SK-N-SH (cell line): Measurements from ENCODE around the gene INTS6. TPM values are rescaled to one million over a fixed set of nuclear protein-coding genes. Genes with fewer than 3 reads are reported as not detected.

Source experiments
- CTCF ChIA-PET: fragments of 300-600, 350-600 bp; formaldehyde crosslinking; extraction: SDS; loops from one replicate; lab custom pipeline; 2021; lab: Yijun Ruan, JAX
- POLR2A ChIA-PET: fragments of 350-600 bp; sonication (Branson Sonifier 250); formaldehyde crosslinking; extraction: SDS; loops from one replicate; lab custom pipeline; 2020; ENCODE audit warnings: antibody characterized with exemption, inconsistent platforms; lab: Yijun Ruan, JAX
- DNase-seq: peaks from one replicate; pipeline ENCODE4 v3.0.0; 2012
- H2AFZ ChIP-seq: fragments of 200-600 bp; sonication (generic); 2 replicates; pipeline ENCODE4 v1.8.1; 2016; ENCODE audit warnings: antibody characterized with exemption, mild to moderate bottlenecking, low read depth
- H3F3A ChIP-seq: fragments of 200-600 bp; sonication (generic); replicated peaks from 2 replicates; pipeline ENCODE3; 2016; ENCODE audit warnings: antibody characterized with exemption, mild to moderate bottlenecking; ENCODE audit not compliant: insufficient read depth
- H3K27ac ChIP-seq, 2 experiments: fragments of 200-500 bp in 1 of 2; fragments of 200-600 bp in 1 of 2; sonication (Bioruptor generic) in 1 of 2; sonication (generic), shearing (Covaris generic) in 1 of 2; 2 replicates each; pipeline versions ENCODE4 v1.5.1 to v1.6.1; 2014 to 2016; ENCODE audit warnings: low read depth in 2 of 2, inconsistent platforms in 1 of 2, low read length in 1 of 2, mild to moderate bottlenecking in 1 of 2, mixed read lengths in 1 of 2
- H3K27me3 ChIP-seq: fragments of 200-600 bp; sonication (generic), shearing (Covaris generic); 2 replicates; pipeline ENCODE4 v1.6.1; 2016; ENCODE audit warnings: mixed run types; ENCODE audit not compliant: insufficient read depth
- H3K36me3 ChIP-seq, 2 experiments: fragments of 200-500 bp in 1 of 2; fragments of 200-600 bp in 1 of 2; sonication (Bioruptor generic) in 1 of 2; sonication (generic) in 1 of 2; replicated peaks in 1 of 2; 2 replicates each; pipeline versions ENCODE3 to v1.5.1; 2014 to 2016; ENCODE audit warnings: low read length in 1 of 2, mild to moderate bottlenecking in 1 of 2; ENCODE audit not compliant: insufficient read depth in 2 of 2, control insufficient read depth in 1 of 2
- H3K4me1 ChIP-seq, 2 experiments: fragments of 200-500 bp in 1 of 2; fragments of 200-600 bp in 1 of 2; sonication (Bioruptor generic) in 1 of 2; sonication (generic), shearing (Covaris generic) in 1 of 2; 2 replicates each; pipeline versions ENCODE4 v1.5.1 to v1.6.1; 2014 to 2016; ENCODE audit warnings: low read depth in 1 of 2, low read length in 1 of 2, mixed run types in 1 of 2; ENCODE audit not compliant: insufficient read depth in 2 of 2, control insufficient read depth in 1 of 2
- H3K4me2 ChIP-seq: fragments of 200-600 bp; sonication (generic), shearing (Covaris generic); 2 replicates; pipeline ENCODE4 v1.6.1; 2017; ENCODE audit warnings: mixed run types
- H3K4me3 ChIP-seq, 2 experiments: fragments of 200-500 bp in 1 of 2; fragments of 200-600 bp in 1 of 2; sonication (Bioruptor generic) in 1 of 2; sonication (generic), shearing (Covaris generic) in 1 of 2; 2 replicates each; pipeline versions ENCODE4 v1.5.1 to v1.8.1; 2014 to 2016; ENCODE audit warnings: low read depth in 2 of 2, inconsistent platforms in 1 of 2, low read length in 1 of 2, mild to moderate bottlenecking in 1 of 2, mixed read lengths in 1 of 2, moderate library complexity in 1 of 2
- H3K79me2 ChIP-seq: fragments of 200-600 bp; sonication (generic); 2 replicates; pipeline ENCODE4 v1.8.1; 2017; ENCODE audit warnings: mild to moderate bottlenecking; ENCODE audit not compliant: insufficient read depth
- H3K9ac ChIP-seq: fragments of 200-600 bp; sonication (generic); 2 replicates; pipeline ENCODE4 v1.6.1; 2017; ENCODE audit warnings: mixed run types
- H3K9me2 ChIP-seq: fragments of 200-600 bp; sonication (generic); 2 replicates; pipeline ENCODE4 v1.6.1; 2017; ENCODE audit warnings: mixed run types
- H3K9me3 ChIP-seq: fragments of 200-600 bp; sonication (generic); 2 replicates; pipeline ENCODE4 v1.6.1; 2017; ENCODE audit warnings: mixed run types, mild to moderate bottlenecking, moderate library complexity
- H4K20me1 ChIP-seq: fragments of 200-600 bp; sonication (generic); 2 replicates; pipeline ENCODE4 v1.6.1; 2017; ENCODE audit warnings: mild to moderate bottlenecking, mixed run types; ENCODE audit not compliant: insufficient read depth
- ELF1 ChIP-seq: IDR thresholded peaks from 2 replicates; pipeline ENCODE4 v1.4.0; 2012
- EZH2phosphoT487 ChIP-seq: fragments of 200-600 bp; sonication (generic); IDR thresholded peaks from 2 replicates; pipeline ENCODE4 v1.6.1; 2017; ENCODE audit warnings: low read depth, mixed run types, mild to moderate bottlenecking, antibody characterized with exemption, moderate library complexity, borderline replicate concordance
- FOSL2 ChIP-seq: IDR thresholded peaks from 2 replicates; pipeline ENCODE4 v1.4.0; 2012; ENCODE audit warnings: low read depth, mild to moderate bottlenecking, moderate library complexity, borderline replicate concordance
- GABPA ChIP-seq: IDR thresholded peaks from 2 replicates; pipeline ENCODE4 v1.4.0; 2012; ENCODE audit warnings: low read depth, mild to moderate bottlenecking
- GATA2 ChIP-seq: sonication (generic); formaldehyde crosslinking; IDR thresholded peaks from 2 replicates; pipeline ENCODE4 v1.5.0; 2020; ENCODE audit warnings: mild to moderate bottlenecking, missing genetic modification reagents
- JUND ChIP-seq: IDR thresholded peaks from 2 replicates; pipeline ENCODE4 v1.4.0; 2012
- MEF2A ChIP-seq: IDR thresholded peaks from 2 replicates; pipeline ENCODE4 v1.4.0; 2012; ENCODE audit warnings: low read depth, borderline replicate concordance
- MXI1 ChIP-seq: IDR thresholded peaks from 2 replicates; pipeline ENCODE4 v1.6.1; 2012; ENCODE audit warnings: mild to moderate bottlenecking, low read depth, low read length, improper control_type of control experiment
- NFIC ChIP-seq: IDR thresholded peaks from 2 replicates; pipeline ENCODE4 v1.4.0; 2012; ENCODE audit warnings: borderline replicate concordance
- NRF1 ChIP-seq: IDR thresholded peaks from 2 replicates; pipeline ENCODE4 v1.6.1; 2012; ENCODE audit warnings: low read depth, mild to moderate bottlenecking, low read length
- SMC3 ChIP-seq: IDR thresholded peaks from 2 replicates; pipeline ENCODE4 v1.6.1; 2012; ENCODE audit warnings: low read depth, low read length, improper control_type of control experiment
- TCF12 ChIP-seq: IDR thresholded peaks from 2 replicates; pipeline ENCODE4 v1.4.0; 2012
- TEAD4 ChIP-seq: IDR thresholded peaks from 2 replicates; pipeline ENCODE4 v1.4.0; 2012; ENCODE audit warnings: mild to moderate bottlenecking, borderline replicate concordance; ENCODE audit not compliant: insufficient read depth
- WGBS: methylation state at CpG from one replicate; pipeline ENCODE4 v1.1.6; 2017; ENCODE audit warnings: low lambda C conversion rate; 5-methylcytosine and 5-hydroxymethylcytosine counted together
- polyA plus RNA-seq, 3 experiments: library from polyadenylated mRNA; depleted of rRNA; stranded (reverse); fragments of >200 nt; gene quantifications; 2 replicates each; pipeline ENCODE4 v1.2.3, GENCODE V29; 2012
- TF ChIP-seq, protein P1 (sequence below): IDR thresholded peaks from 2 replicates; pipeline ENCODE4 v1.4.0; 2012; ENCODE audit warnings: low read depth
- TF ChIP-seq, protein P2 (sequence below): fragments of 150-350 bp; IDR thresholded peaks from 2 replicates; pipeline ENCODE4 v1.6.1; 2016; ENCODE audit warnings: mild to moderate bottlenecking, low read depth, low read length
- TF ChIP-seq, protein P3 (sequence below): fragments of 150-350 bp; IDR thresholded peaks from 2 replicates; pipeline ENCODE4 v1.6.1; 2017; ENCODE audit warnings: antibody characterized with exemption, low read length, low read depth, borderline replicate concordance
- TF ChIP-seq, protein P4 (sequence below): IDR thresholded peaks from 2 replicates; pipeline ENCODE4 v1.4.0; 2012; ENCODE audit warnings: low read depth, borderline replicate concordance

INTS6 gene
- polyA plus RNA-seq, 1 of the 3 experiments (the other 2 are of a cell fraction): 7.7 TPM

DNA sequence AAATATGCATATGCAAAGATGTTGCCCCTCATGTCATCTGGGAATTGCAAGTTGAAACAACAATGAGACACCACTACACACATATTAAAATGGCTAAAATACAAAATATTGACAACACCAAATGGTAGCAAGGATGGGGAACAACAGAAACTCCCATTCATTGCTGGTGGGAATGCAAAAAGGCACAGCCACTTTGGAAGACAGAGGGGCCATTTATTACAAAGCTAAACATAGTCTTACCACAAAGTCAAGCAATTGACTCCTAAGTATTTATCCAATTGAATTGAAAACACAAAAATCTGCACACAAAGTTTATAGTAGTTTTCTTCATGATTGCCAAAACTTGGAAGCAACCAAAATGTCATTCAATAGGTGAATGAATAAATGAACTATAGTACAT, 119.4 kb downstream of the INTS6 start (continued):
- TF ChIP-seq MXI1: no peak
- no peak for TF ChIP-seq SMC3

DNA sequence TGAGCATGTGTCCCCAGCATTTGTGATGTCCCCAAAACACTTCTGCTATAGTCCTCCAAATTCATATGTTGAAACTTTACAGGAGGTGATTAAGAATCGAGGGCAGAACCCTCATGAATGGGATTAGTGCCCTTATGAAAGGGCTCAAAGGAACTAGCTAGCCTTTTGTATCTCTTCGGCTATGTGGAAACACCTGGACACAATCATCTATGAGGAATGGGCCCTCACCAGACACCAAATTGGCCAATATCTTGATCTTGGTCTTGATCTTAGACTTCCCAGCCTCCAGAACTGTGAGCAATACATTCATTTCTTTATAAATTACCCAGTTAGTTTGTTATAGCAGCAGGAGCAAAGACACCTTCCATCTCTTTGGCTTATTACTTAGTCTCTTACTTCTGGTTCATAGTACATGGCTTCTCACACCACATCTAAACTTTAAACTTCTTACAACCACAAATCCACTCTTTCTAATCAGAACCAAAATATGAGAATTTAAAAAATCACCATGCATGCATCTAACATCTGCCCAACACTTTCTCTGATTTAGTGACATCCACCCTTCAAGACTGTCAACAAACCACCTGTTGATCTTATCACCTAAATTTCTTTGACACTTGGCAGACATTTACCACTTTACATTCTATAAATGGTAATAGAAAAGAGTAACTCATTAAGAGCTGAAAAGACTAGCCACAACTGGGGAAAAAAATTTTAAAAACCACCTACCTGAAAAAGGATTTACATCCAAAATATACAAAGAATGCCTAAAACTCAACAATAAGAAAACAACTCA, 120.1 kb downstream of the INTS6 start:
- Histone ChIP-seq H3K27me3 (no peaks in the 10 kb centered on the region), H2AFZ (no peak overlapping the region), H3K27ac (no peak overlapping the region), H3K4me2 (no peak overlapping the region), H3K9me3 (no peaks in the 10 kb centered on the region), H3K79me2 (no peaks in the 10 kb centered on the region), H3K4me1 (peaks cover 0 to 4% of the 10 kb centered on the region in 2 experiments; a peak in 1 of 4 replicates), H3F3A (no peaks in the 10 kb centered on the region), H3K4me3 (no peak overlapping the region), H3K9ac (no peak overlapping the region), H4K20me1 (no peaks in the 10 kb centered on the region), H3K36me3 (no peaks in the 10 kb centered on the region), H3K9me2 (no peaks in the 10 kb centered on the region)
- TF ChIP-seq NRF1: no peak
- TF ChIP-seq ELF1: no peak
- TF ChIP-seq, protein P1, sequence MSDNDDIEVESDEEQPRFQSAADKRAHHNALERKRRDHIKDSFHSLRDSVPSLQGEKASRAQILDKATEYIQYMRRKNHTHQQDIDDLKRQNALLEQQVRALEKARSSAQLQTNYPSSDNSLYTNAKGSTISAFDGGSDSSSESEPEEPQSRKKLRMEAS: no peak
- TF ChIP-seq TCF12: no peak
- TF ChIP-seq, protein P2, sequence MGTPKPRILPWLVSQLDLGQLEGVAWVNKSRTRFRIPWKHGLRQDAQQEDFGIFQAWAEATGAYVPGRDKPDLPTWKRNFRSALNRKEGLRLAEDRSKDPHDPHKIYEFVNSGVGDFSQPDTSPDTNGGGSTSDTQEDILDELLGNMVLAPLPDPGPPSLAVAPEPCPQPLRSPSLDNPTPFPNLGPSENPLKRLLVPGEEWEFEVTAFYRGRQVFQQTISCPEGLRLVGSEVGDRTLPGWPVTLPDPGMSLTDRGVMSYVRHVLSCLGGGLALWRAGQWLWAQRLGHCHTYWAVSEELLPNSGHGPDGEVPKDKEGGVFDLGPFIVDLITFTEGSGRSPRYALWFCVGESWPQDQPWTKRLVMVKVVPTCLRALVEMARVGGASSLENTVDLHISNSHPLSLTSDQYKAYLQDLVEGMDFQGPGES: no peak
- no peak for TF ChIP-seq FOSL2
- TF ChIP-seq TEAD4: no peak
- no peak for TF ChIP-seq EZH2phosphoT487
- TF ChIP-seq GATA2 (CRISPR knock-in tag): no peak
- TF ChIP-seq, protein P3, sequence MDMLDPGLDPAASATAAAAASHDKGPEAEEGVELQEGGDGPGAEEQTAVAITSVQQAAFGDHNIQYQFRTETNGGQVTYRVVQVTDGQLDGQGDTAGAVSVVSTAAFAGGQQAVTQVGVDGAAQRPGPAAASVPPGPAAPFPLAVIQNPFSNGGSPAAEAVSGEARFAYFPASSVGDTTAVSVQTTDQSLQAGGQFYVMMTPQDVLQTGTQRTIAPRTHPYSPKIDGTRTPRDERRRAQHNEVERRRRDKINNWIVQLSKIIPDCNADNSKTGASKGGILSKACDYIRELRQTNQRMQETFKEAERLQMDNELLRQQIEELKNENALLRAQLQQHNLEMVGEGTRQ: no peak
- no peak for TF ChIP-seq GABPA
- TF ChIP-seq, protein P4, sequence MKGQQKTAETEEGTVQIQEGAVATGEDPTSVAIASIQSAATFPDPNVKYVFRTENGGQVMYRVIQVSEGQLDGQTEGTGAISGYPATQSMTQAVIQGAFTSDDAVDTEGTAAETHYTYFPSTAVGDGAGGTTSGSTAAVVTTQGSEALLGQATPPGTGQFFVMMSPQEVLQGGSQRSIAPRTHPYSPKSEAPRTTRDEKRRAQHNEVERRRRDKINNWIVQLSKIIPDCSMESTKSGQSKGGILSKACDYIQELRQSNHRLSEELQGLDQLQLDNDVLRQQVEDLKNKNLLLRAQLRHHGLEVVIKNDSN: no peak
- TF ChIP-seq MEF2A: no peak
- TF ChIP-seq NFIC: no peak
- TF ChIP-seq JUND: no peak
- POLR2A ChIA-PET: no interaction called here
- no peak for DNase-seq
- CTCF ChIA-PET: no interaction called here
- 50% methylated on average over 2 of the region's 2 CpGs for WGBS
